ENCODE results near the gene FAM83F.
"Not testable (repeated sequence)": the region's sequence is repeated elsewhere in the genome, so short reads cannot be mapped to it uniquely, and the experiment has no call there.

FAM83F gene

DNA sequence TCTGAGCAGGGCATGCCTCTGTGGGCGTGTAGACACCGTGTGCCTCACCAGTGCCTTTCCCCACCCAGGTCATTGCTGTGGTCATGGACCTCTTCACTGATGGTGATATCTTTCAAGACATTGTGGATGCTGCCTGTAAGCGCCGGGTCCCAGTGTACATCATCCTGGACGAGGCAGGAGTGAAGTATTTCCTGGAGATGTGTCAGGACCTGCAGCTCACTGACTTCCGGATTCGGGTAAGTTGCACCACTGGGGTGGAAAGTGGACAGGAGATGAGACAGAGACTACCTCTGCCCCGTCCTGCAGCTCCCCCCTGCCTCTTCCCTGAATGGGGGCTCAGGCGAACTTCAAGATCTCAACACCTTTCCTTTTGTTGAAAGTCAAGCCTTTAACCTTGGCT is 24.3 kb downstream of the FAM83F start:
- DNase-seq: no peak

DNA sequence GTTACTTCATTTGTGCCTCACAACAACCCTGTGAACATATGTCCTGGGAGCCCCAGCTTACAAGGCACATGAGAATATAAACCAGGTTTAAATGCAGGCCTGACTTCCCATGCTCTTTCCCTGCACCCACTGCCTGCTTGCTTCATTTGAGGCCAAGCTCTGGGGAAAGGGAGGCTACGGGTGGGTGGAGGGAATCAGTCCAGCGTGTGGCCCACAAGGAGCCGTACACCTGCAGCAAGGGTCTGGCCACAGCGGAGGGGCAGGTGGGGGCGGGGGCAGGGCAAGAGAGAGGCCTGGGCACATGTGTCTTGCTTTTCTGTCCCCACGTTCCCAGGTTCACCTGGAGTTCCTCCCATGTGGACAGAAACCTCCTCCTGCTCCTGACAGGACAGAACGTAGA is 26.2 kb downstream of the FAM83F start:
- DNase-seq: no peak

DNA sequence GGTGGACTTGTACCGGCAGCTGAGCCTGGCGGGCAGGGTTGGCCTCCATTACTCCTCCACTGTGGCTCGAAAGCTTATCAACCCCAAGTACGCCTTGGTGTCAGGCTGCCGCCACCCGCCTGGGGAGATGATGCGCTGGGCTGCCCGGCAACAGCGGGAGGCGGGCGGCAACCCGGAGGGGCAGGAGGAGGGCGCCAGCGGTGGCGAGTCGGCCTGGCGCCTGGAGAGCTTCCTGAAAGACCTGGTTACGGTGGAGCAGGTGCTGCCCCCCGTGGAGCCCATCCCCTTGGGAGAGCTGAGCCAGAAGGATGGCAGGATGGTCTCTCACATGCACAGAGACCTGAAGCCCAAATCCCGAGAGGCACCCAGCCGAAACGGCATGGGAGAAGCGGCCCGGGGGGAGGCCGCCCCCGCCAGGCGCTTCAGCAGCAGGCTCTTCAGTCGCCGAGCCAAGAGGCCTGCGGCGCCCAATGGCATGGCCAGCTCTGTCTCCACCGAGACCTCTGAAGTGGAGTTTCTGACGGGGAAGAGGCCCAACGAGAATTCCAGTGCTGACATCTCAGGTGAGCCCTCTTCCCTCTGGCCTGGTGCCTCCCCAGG is 26.7 kb downstream of the FAM83F start:
- no peak for DNase-seq

DNA sequence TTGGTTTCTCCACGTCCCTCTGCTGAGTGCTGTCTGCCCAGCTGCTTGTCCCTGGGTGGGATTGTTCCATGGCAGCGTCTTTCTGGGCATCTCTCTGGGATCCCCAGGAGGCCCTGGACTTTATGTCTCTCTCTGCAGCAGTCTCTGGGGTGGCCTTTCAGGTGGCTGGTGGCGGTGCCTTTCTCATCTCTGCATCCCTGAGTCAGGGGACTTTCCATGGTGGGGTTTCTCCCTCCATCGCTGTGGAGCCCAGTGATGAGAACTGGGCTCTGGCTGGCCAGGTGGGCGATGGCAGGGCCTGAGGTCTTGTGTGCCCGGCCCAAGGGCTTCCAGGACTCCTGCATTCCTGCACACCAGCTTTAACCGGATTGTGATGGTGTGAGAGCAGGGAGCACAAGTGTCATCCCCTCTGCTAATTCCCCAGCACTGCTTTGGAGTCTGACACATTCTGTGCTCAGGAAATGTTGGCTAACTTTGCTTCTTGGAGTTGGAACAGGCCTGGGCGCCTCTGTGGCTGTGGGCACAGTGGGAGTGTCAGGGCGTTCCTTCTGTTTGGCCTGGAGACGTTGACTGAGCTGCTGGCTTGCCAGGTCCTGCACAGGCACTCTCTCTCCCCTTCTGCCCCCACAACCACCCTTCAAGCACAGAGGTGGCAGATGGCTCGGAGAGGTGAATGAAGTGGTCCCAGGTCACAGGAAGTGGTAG is 27.9 kb downstream of the FAM83F start:
- no peak for DNase-seq

DNA sequence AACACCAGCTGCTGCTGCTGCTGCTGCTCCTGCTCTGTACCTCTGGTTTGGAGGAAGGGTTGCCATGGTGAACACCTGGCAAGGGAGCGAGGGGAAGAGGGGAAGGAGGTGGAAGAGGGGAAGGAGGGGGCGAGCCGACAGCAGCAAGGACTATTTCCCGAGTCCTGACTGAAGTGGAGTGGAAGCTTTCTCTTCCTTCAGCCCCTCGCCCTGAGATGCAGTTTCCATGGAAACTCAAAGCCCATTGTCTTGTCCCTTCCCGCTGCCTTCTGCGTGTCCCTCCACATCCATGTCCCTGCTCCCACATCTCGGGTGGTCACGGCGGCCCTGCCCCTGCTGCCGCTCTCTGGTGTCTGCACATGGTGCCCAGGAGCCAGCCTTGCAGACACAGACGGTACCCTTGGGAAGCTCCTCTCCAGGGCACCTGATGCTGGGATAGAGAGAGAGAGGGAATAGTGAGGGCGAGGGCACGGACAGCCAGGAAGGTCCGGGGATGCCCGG is 28.6 kb downstream of the FAM83F start:
- DNase-seq: no peak

DNA sequence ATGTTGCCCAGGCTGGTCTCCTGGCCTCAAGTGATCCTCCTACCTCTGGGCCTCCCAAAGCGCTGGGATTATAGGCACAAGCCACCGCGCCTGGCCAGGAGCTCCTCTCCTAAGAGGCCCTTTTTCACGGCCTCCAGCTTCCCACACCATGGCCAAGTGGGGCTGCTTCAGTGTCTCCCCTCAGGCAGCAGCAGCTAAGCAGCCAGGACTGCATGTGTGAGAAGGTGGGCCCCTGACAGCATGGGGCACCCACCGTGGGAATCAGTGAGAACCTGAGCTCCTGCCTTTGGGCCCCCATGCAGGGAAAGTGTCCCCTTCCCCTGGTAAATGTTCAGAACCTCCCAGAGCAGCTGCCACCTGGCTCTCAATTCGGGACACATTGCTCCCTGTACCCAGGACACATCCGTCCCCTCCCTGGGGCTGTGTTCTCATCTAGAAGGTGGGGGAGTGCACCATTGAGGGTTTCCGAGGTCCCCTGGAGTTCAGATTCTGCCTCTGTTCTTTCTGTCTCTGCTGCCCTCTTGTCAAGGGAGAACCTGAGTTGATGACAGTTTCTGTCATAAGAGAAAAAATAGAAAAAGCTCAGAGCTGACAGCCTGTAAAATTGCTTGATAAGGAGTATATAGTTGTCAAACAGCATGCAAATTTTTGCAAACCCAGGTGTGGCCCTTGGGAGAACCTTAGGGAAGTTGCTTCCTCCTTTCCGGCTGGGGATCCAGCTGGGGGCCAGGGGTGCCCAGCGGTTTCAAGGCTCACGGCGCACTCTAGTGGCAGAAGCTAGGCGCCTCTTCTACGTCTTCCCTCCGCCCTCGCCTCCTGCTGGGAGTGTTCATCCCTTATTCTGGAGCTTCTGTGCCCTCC is 29.7 kb downstream of the FAM83F start:
- DNase-seq: peak; percentile 35

DNA sequence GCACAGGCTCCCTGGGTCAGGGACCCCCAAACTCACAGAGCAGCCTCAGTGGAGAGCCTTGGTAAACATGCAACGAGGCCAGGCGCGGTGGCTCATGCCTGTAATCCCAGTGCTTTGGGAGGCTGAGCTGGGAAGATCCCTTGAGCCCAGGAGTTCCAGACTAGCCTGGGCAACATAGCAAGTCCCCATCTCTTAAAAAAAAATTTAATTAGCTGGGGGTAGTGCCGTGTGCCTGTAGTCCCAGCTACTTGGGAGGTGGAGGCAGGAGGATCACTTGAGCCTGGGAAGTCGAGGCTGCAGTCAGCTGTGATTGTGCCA is 30.3 kb downstream of the FAM83F start:
- DNase-seq: not testable (repeated sequence)

DNA sequence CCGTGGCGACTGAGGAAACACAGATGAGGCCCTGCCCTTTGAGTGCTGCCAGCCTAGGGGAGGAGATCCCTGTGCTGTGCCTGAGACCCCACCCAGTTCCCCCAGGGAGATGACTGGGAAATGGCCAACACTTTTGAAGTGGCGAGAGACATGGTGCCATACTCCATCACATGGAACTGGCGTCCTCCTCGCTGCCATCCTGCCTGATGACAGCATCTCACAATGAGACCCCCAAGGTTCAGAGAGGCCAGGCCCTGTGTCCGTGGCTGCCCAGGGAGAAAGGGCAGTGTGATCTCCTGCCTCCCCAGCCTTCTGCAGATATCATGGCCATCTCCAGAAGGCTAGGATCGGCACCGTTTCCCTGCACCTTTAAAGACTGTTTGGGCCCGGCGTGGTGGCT is 31.1 kb downstream of the FAM83F start:
- DNase-seq: no peak

DNA sequence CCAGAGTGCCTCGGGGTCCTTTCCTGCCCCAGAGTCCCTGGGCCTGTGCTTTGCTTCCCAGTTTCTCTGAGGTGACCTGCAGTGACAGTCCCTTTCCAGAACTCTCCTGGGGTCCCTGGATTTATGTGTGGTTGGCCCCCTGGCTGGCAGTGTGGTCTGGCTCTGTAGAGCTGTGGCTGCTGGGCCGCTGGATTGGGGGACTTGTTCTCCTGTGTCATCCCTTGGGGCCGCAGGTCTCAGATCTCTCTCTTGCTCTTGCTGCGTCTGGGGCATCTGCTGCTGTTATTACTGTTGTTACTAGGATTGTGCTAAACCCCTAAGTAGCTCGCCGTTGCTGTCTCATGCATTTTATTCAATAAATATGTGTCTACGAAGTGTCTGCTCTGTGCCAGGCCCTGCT is 31.9 kb downstream of the FAM83F start:
- DNase-seq: no peak

DNA sequence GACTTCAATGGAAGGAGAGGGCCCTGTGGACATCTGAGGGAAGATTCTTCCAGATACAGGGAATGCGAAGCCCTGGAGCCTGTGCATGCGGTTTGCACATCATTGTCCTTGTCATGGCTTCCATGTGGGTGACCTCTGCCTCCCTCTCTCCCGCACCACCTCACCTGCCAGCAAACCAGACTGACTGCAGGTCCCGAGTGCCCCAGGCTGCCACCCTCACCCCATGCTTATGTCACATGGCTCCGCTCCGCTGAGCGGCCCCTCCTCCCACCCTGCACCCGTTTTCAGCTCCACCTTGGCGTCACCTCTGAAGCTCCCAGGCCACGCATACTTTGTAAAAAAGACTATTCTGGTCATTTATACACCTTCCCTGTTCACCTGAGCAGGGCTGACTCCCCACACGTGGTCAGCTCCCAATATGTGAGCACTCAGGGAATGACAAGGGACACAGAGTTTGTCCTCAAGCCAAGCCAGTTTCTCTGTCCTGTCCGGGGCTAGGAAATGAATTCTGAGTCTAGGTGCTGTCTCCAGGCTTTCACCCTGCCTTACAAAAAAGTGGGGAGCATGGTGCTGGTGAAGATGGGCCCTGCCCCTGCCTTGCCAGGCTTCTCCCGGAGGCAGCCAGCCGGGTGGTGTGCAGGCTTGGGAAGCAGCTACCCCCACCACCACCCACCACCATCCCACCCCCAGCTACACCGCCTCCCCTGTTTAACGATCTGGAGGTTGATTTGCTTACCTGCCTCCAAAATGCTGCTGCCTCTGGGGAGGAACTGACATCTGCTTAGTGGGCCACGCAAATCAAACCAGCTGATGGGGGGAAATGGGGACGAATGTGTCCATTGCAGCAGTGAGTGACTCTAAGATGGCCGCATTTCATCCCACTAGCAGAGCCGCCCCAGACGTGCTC is 32.7 kb downstream of the FAM83F start:
- DNase-seq: no peak

DNA sequence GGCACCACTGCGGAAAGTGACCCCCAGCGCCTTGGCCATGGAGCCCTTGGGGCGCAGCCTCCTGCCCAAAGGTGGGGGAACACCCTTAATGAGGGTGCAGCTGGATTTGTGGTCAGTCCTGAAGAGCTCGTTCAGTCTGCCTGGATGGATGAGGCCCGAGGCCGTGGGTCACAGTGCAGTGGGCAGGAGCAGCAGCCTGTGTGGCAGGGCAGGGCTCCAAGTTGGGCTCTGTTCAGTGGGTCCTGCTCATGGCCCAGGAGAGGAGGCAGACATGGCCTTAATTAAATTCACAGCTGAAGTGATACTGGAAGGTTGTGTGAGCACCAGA is 33.3 kb downstream of the FAM83F start:
- no peak for DNase-seq

DNA sequence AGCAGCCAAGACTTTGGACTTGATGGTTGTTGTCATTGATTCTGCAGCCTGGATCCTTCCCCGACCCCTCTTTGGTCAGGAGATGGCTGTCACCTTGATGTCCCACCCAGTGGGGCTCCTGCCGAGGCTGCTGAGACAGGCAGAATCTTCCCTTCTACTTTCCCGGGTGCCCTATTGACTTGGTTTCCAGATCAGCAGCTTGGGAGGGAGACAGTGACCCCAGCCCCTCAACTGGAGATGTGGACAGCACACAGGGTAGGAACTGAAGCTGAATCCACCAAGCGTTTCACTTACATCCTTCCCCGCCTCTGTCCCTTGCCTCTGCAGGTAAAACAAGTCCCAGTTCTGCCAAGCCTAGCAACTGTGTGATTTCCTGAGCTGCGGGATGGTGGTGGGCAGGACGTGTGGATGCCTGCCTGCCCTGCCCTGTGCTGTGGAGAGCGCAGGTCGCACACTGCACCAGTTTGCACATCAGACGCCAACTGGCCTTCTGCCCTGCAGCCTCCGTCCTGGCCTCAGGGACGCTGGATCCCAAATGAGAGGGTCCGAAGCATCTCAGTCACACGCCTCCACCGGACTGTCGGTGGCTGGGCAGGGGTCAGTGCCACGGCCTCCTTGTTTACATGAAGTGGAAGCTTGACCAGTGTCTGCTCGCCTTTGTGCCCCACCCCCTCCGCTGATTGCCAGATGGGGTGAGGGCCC is 34.6 kb downstream of the FAM83F start:
- no peak for DNase-seq

DNA sequence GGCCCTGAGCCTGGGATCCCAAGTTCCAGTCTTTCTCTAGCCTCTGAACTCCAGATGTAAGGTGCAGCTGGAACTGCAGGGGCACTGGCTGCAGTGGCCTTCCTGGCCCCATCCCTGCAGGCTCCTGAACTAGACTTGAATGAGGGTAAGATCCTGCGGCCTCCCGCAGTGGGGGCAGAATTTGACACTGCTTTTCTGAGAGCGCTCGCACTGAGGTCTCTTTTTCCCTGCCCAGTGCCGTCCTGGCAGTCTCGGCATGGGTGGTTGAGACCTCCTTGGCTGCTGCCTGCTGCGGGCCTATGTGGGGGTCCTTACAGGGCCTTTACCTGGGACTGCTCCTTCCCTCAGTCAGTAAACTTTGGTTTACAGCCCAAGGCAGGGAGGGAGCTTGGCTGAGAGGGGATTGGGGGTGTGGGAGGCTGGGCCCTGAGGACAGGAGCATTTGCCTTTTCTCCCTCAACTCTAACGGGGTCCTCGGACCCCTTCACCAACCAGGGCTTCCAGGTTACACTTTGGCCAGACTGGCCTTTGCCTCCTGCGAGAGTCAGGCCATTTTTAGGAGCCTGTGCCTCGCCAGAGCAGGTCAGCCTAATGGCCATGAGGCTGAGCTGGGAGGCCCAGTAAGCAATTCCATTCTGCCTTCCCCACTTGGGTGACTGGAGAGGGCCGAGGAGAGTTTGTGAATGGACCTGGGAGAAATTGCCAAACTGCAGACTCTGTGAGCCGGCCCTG is 35.4 kb downstream of the FAM83F start:
- DNase-seq: no peak

DNA sequence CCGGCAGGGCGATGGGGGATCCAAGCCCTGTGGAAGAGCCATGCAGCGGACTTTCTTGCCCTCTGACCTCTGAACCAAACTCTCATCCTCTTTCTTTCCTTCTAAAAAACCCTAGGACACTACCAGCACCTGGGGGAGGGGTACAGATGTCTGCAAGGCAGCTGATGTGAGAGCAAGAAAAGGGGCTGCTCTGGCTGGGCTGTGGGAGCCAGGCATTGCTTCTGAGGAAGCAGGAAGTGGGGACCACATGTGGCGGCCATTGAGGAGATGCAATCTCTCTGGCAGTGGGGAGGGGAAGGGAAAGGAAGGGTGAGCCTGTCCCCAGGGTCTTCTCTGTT is 36.0 kb downstream of the FAM83F start:
- no peak for DNase-seq

DNA sequence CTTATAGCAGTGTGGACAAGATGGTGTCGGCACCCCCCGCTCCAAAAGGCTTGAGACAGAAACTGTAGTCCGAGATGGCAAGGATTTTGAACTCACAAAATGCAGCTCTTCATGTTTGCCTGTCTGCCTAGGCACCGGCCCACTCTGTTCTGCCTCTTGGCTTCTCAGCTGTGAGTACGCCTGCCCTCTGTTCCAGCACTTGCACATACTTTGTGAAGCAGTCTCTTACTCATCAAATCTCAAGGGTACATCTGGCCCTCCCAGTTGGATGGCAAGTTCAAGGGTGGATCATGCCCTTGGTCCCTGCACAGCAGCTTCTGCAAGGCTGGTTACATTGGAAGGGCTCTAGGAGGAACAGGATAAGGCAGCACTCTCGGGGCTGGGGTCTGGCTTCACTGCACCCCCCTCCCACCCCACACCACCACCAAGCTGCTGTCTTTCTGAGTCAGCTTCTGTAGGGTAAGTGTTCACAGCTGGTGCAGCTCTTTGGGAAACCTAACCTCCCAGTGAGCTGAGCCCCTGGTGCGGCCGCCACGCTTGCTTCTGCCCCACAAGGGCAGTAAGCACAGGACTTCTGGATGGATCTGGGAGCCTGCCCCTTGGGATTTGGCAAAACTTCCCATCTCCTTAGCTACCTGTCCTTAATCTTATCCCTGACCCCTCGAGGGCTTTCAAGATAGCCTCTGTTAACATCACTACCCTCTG is 37.2 kb downstream of the FAM83F start:
- DNase-seq: no peak

DNA sequence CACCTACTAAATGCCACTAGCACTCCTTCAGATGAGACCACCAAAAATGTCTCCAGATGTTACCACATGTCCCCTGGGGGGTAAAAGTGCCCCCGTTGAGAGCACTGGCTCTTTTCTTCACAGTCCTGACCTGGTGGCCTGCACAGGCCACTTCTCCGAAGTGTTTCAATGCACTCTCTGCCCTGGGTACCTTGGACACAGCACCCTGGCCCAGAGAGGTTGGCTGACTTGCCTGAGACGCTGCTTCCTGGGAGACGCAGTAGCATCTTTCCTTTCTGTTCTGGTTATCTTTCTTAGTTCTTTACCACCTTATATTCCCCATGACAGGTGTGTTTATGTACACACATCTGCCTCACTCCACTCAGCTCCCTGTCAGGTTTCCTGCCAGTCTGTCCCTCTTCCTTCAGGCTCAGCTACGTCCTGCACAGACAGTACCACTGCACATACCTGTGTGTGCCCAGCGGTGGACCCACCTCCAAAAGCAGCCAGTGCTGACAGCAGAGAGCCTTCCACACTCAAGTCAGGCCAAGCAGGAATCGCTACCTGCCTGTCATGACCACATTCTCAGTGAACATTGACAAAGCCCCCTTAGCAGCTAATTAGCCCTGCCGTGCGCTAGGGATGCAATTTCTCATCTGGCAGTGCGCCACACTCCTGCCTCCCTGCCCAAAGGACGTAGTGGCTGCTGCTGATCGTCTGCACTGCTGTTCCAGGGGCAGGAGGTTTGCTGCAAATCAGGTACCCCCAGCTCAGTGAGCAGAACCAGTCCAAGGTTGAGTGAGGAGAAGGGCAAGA is 39.0 kb downstream of the FAM83F start:
- no peak for DNase-seq

DNA sequence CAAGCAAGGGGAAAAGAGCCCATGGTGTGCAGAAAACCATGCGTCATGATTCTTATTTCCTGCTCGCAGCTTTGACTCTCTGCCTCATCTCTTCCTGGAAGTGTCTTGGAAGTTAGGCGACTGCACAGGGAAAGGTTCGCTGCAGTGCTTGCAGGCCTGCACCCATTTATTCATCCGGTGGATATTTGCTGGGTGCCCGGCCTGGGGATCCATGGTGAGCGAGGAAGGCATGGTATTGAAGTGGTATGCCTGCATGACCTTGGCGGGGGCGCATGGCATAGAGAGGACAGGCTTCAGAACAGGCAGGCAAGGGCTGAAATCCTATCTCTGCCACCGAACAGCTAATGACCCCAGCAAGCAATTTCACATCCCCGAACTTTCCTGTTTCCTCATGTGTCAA is 40.6 kb downstream of the FAM83F start:
- no peak for DNase-seq

DNA sequence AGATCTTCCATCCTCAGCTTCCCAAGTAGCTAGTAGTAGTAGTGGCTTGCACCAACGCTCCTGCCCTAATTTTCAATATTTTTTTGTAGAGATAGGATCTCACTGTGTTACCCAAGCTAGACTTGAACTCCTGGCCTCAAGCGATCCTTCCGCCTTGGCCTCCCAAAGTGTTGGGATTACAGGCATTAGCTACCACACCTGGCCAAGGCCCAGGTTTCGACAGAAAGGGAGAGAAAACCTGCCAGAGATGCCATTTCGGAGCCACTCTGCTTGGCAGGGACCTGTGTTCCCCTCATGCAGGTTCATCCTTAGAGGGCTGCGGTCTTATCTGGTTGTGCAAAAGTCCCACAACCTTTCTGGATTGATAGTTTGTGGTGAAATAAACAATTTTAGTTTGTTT is 41.4 kb downstream of the FAM83F start:
- DNase-seq: no peak

DNA sequence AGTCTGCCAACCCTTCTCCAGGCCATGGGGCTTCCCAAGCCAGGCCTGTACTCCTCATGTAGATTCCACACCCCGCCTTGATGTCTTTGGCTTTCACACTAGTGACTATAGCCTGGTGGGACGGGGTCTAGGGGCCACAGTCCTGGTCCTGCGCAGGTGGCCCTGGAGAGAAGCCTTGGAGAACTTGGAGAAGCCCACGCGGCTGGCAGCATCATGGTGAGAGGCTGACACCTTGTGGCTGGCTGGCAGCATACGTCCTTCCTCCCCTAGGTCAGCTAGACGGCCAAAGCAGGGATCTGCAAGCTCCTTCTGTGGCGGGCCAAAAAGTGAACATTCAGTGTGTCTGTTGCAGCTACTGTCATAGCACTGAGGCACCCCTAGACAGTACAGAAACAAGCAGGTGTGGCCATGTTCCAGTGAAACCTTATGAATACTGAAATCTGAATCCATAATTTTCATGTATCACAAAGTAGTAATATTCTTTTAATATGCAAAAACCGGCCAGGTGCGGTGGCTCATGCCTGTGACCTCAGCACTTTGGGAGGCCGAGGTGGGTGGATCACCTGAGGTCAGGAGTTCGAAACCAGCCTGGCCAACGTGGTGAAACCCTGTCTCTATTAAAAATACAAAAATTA is 42.0 kb downstream of the FAM83F start:
- DNase-seq: peak; percentile 30

DNA sequence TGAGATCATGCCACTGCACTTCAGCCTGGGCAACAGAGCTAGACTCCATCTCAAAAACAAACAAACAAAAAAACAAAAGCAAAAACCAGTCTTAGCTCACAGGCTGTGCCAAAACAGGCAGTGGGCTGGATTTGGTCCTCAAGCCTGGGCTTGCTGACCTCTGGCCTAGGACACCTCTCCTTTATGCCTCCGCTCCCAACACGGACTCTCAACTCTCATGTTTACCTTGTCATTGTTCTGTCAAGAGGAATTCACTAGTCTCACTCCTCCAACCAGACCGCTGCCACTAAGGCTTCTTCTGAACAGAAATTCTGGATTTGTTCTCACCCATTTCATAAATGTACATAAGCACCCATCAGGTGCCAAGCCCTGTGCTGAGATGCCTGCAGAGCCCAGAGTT is 42.6 kb downstream of the FAM83F start:
- DNase-seq: no peak
